Upper lobe of left lung (tissue), 6 donors: ENCODE results near the gene TAF1A. TPM values are rescaled to one million over a fixed set of nuclear protein-coding genes. Genes with fewer than 3 reads are reported as not detected.

Experiments
- ATAC-seq, 2 donors: fragments of 200-7000 bp; cut with Tn5 transposase; one replicate each; pipeline ENCODE4 v1.9.1; 2022; ENCODE audit warnings: mild to moderate bottlenecking in 2 of 2, moderate library complexity in 2 of 2; ENCODE audit not compliant: low FRiP score in 2 of 2
- DNase-seq, 2 donors: peaks; one replicate each; pipeline ENCODE4 v3.0.0-alpha.2; 2019 to 2020
- H3K27ac ChIP-seq, 4 donors: fragments of 200-600 bp; sonication (generic); one replicate each; pipeline ENCODE4 v1.5.1; 2016 to 2019
- H3K27me3 ChIP-seq, 4 donors: fragments of 200-600 bp; sonication (generic); one replicate each; pipeline ENCODE4 v1.5.1; 2017 to 2019
- H3K36me3 ChIP-seq, 4 donors: fragments of 200-600 bp; sonication (generic); one replicate each; pipeline ENCODE4 v1.5.1; 2016 to 2019
- H3K4me1 ChIP-seq, 4 donors: fragments of 200-600 bp; sonication (generic); one replicate each; pipeline ENCODE4 v1.5.1; 2018 to 2019
- H3K4me3 ChIP-seq, 4 donors: fragments of 200-600 bp; sonication (generic); one replicate each; pipeline ENCODE4 v1.5.1; 2017 to 2019; ENCODE audit warnings: mild to moderate bottlenecking in 2 of 4, moderate library complexity in 1 of 4
- H3K9me3 ChIP-seq, 4 donors: fragments of 200-600 bp; sonication (generic); one replicate each; pipeline ENCODE4 v1.5.1; 2018 to 2019
- CTCF ChIP-seq, 6 experiments: fragments of 450-650 bp in 4 of 6; fragments of 200-600 bp in 2 of 6; sonication (generic) in 2 of 6; IDR thresholded peaks; one replicate each; pipeline ENCODE4 v1.5.1; 2016 to 2019; ENCODE audit warnings: antibody characterized with exemption in 6 of 6
- EP300 ChIP-seq, 4 donors: sonication (generic); formaldehyde crosslinking; IDR thresholded peaks; one replicate each; pipeline ENCODE4 v1.5.1; 2017; ENCODE audit warnings: antibody characterized with exemption in 4 of 4, control low read depth in 2 of 4
- POLR2A ChIP-seq, 4 donors: fragments of 450-650 bp; IDR thresholded peaks; one replicate each; pipeline ENCODE4 v1.5.1; 2016 to 2017; ENCODE audit warnings: antibody characterized with exemption in 4 of 4, mild to moderate bottlenecking in 2 of 4
- POLR2AphosphoS5 ChIP-seq, 2 donors: sonication (generic); formaldehyde crosslinking; IDR thresholded peaks; one replicate each; pipeline ENCODE4 v1.5.1; 2017; ENCODE audit warnings: antibody characterized with exemption in 2 of 2
- WGBS, 2 donors: methylation state at CpG; one replicate each; pipeline ENCODE4 v1.1.5; 2017 to 2018; 5-methylcytosine and 5-hydroxymethylcytosine counted together
- total RNA-seq, 6 donors: library from RNA; depleted of rRNA in 4 of 6; stranded (reverse); fragments of >200 nt in 4 of 6; gene quantifications; one replicate each; pipeline versions ENCODE4 v1.1.0 to v1.2.1, GENCODE V29; 2016 to 2021
- donor health status: DM: no; HTN: no; CAD: no; lungs with moderate emphysema.
- donor health status: DM: no; HTN: yes; CAD: no; lungs with severe emphysema.

The TAF1A gene
- total RNA-seq, 6 donors from 2014 or later = 1.6 to 12.0 (median 4.7) TPM

GRCh38 chr1:222521299-222522104 is 68.2 kb downstream of the TAF1A start:
- Histone ChIP-seq H3K27ac (no peak overlapping the region), H3K9me3 (no peaks in the 10 kb centered on the region), H3K27me3 (no peaks in the 10 kb centered on the region), H3K36me3 (no peaks in the 10 kb centered on the region), H3K4me3 (no peak overlapping the region), H3K4me1 (no peaks in the 10 kb centered on the region)
- DNase-seq (no peak), ATAC-seq (no peak)
- TF ChIP-seq POLR2AphosphoS5 (IDR thresholded peaks at IDR 0.05) (no peak), POLR2A (IDR thresholded peaks at IDR 0.05) (no peak), EP300 (IDR thresholded peaks at IDR 0.05) (no peak), CTCF (IDR thresholded peaks at IDR 0.05) (no peak)
- 76 to 83% methylated on average over 7 of the region's 7 CpGs for WGBS, 2 donors

Other genes with a start within 250 kb of the TAF1A start
- gene HHIPL2, start 41.8 kb downstream of the TAF1A start, total RNA-seq = 1 to 10 TPM in 1 of 6 donors, under 1 TPM in 2, not detected in 3; 0.22 to 1.0 (median 0.76) TPM
- 10 to 100 TPM; 29.6 to 76.0 (median 58.2) TPM for gene MIA3, start 28.2 kb upstream of the TAF1A start, total RNA-seq
- gene AIDA, start 122.6 kb upstream of the TAF1A start, total RNA-seq = 100 to 1,000 TPM in 1 of 6 donors, 10 to 100 TPM in 5; 29.1 to 104 (median 65.0) TPM
- gene BROX, start 122.6 kb upstream of the TAF1A start, total RNA-seq = 10 to 100 TPM; 21.0 to 74.0 (median 41.2) TPM
- gene FAM177B, start 147.3 kb upstream of the TAF1A start, total RNA-seq = under 1 TPM in 3 of 6 donors, not detected in 3; 0.46 to 0.79 (median 0.64) TPM
- 10 to 100 TPM; 10.5 to 20.1 (median 15.6) TPM for gene DISP1, start 225.1 kb upstream of the TAF1A start, total RNA-seq